D721Med (cell line): ENCODE results near the gene EPB41L5.

Experiments
- DNase-seq: peaks from one replicate; pipeline ENCODE4 v3.0.0; 2011; ENCODE audit warnings: low spot score; ENCODE audit not compliant: insufficient read length
- FAIRE-seq: peaks from 2 replicates; lab custom pipeline; 2011; peaks lifted over from hg19 to GRCh38; lab: Jason Lieb, UNC
- CTCF ChIP-seq: IDR thresholded peaks from 2 replicates; pipeline ENCODE4 v1.5.1; 2012; ENCODE audit warnings: mild to moderate bottlenecking, control low read depth; ENCODE audit not compliant: insufficient read depth; ENCODE audit errors: missing control alignments

EPB41L5 gene

DNA sequence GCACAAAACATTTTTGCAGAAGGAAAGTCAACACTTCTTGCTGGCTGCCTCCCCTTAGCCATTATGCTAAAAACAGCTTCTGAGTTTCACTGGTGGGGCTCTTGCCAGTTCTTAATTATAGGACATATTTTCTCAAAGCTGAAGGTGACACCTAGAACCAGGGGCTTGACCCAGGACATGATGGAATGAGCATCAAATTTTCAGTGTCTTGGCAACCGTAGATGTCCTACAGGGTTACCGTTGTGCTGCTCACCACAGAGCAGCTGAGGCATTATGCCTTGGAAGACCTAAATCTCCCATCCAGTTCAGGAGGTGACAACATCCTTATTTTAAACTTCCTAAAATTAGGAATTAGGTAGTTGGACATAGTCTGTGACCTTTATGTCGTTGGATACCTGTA lies 163.6 kb downstream of the EPB41L5 start:
- DNase-seq (no peak), FAIRE-seq (no peak)
- TF ChIP-seq CTCF = no peak

DNA sequence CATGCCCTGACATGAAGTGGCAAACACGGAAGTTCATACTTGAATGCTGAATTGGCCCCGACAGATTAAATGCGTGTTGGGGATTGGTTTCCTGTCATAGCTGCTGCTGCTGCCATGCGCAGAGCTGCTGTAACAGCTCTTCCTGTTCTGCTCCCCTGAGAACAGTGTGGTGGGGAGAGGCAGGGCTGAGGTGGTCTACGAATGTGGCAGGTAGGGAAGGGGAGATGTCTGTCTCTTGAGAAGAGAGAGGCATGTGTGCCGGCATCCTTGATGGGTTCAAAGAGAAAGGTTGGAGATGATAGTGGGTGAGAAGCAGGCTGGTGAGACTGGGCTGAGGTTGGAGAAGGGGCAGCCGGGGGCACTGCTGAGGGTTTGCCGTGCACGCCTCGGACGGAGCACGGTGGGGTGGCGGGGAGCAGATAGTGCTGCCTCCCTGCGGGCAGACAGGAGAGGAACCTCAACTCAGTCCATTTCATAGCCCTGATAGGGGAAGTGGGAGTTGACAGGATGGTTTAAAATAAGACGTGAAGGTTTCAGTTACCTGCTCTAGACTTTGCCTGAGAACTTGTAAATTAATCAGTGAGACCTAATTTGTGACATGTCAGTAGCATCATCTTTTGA lies 164.2 kb downstream of the EPB41L5 start:
- FAIRE-seq (no peak), DNase-seq (no peak)
- TF ChIP-seq CTCF = no peak

- no peak for FAIRE-seq
- no peak for TF ChIP-seq CTCF
- no peak for DNase-seq
These were observed 165.1 kb downstream of the EPB41L5 start for GRCh38 chr2:120177973-120178372.

GRCh38 chr2:120179396-120179795 lies 166.5 kb downstream of the EPB41L5 start:
- FAIRE-seq = no peak
- TF ChIP-seq CTCF = no peak
- no peak for DNase-seq

GRCh38 chr2:120180066-120180465 lies 167.2 kb downstream of the EPB41L5 start:
- DNase-seq (no peak), FAIRE-seq (no peak)

GRCh38 chr2:120182019-120182560 lies 169.2 kb downstream of the EPB41L5 start:
- DNase-seq = no peak
- no peak for FAIRE-seq
- TF ChIP-seq CTCF = no peak

More at GRCh38 chr2:120180066-120180465, 167.2 kb downstream of the EPB41L5 start:
- TF ChIP-seq CTCF = no peak

DNA sequence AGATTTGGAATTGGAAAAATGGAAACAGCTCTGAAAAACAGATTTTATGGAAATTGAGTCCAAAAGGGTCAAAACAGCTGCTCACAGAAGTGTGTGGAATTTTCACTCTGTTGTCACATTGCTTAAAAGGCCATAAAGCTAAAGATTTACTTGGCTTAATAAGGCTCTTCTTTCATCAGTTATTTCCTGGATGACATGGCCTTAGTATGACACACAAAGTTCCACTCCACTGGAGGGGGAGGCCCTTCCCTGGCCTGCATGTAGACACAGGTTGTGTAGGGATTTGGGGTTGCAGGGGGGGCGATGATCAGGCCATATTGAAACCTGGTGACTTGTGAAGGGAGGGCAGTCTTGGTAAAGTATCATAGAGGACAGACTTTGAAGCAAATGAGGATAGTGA lies 176.3 kb downstream of the EPB41L5 start:
- FAIRE-seq (no peak), DNase-seq (no peak)
- no peak for TF ChIP-seq CTCF
